ENCODE data around the gene BTBD9.

- no peak for TF ChIP-seq EZH2 (IDR thresholded peaks at IDR 0.05; ENCODE audit: insufficient read depth, poor library complexity, severe bottlenecking)
- no peak for TF ChIP-seq EZH2phosphoT487 (IDR thresholded peaks at IDR 0.05; ENCODE audit: insufficient read depth, low read depth)
Measured at GRCh38 chr6:38131527-38131965, 508.2 kb downstream of the BTBD9 start.

All from GM23248 (cell line).